HG03558 (cell line): ENCODE measurements around the gene OPN1LW.
"Not testable (repeated sequence)": the region's sequence is repeated elsewhere in the genome, so short reads cannot be mapped to it uniquely, and the experiment has no call there.

Experiments used
- ATAC-seq: cut with Tn5 transposase; IDR thresholded peaks from one replicate; pipeline ENCODE4 v1.9.1; 2021; ENCODE audit warnings: moderate number of reproducible peaks; ENCODE audit not compliant: unreplicated experiment; ENCODE audit errors: extremely low read depth

OPN1LW gene

GRCh38 chrX:154196466-154196865, 52.4 kb downstream of the OPN1LW start:
- ATAC-seq = not testable (repeated sequence)
